OCI-LY1 (cell line): ENCODE measurements around the gene APOA4.
A peak's percentile ranks its signal among the peaks of the same experiment; 100 is the strongest.

Experiments
- H2AFZ ChIP-seq: fragments of 200-600 bp; sonication (generic), shearing (Covaris generic); 2 replicates; pipeline ENCODE4 v1.6.0; 2014; ENCODE audit warnings: antibody characterized with exemption, mild to moderate bottlenecking, low read length
- H3F3A ChIP-seq: fragments of 200-600 bp; sonication (generic), shearing (Covaris generic); 2 replicates; pipeline ENCODE4 v1.6.0; 2014; ENCODE audit warnings: mild to moderate bottlenecking, antibody characterized with exemption, low read length, moderate library complexity; ENCODE audit not compliant: insufficient read depth
- H3K27ac ChIP-seq: fragments of 200-600 bp; sonication (generic); 2 replicates; pipeline ENCODE4 v1.5.1; 2014; ENCODE audit warnings: low read length, mixed run types, mild to moderate bottlenecking, low read depth; ENCODE audit not compliant: poor library complexity, severe bottlenecking
- H3K27me3 ChIP-seq: fragments of 200-600 bp; sonication (generic); 2 replicates; pipeline ENCODE4 v1.6.0; 2014; ENCODE audit warnings: antibody characterized with exemption, mild to moderate bottlenecking, low read length, moderate library complexity; ENCODE audit not compliant: insufficient read depth
- H3K36me3 ChIP-seq: fragments of 200-600 bp; sonication (generic); 2 replicates; pipeline ENCODE4 v1.6.1; 2014; ENCODE audit warnings: mild to moderate bottlenecking, antibody characterized with exemption, low read length, moderate library complexity, mixed read lengths; ENCODE audit not compliant: insufficient read depth
- H3K4me1 ChIP-seq: fragments of 200-600 bp; sonication (generic); 2 replicates; pipeline ENCODE4 v1.5.1; 2014; ENCODE audit warnings: mild to moderate bottlenecking, low read length, moderate library complexity; ENCODE audit not compliant: insufficient read depth, severe bottlenecking
- H3K4me2 ChIP-seq: fragments of 200-600 bp; sonication (generic), shearing (Covaris generic); 2 replicates; pipeline ENCODE4 v1.6.1; 2014; ENCODE audit warnings: low read length
- H3K4me3 ChIP-seq: fragments of 200-600 bp; sonication (generic); 2 replicates; pipeline ENCODE4 v1.5.1; 2014; ENCODE audit warnings: low read length, low read depth, mild to moderate bottlenecking, mixed read lengths; ENCODE audit not compliant: poor library complexity, severe bottlenecking
- H3K79me2 ChIP-seq: fragments of 200-600 bp; shearing (Covaris generic); 2 replicates; pipeline ENCODE4 v1.6.1; 2016; ENCODE audit warnings: mixed run types, low read length, mixed read lengths; ENCODE audit not compliant: insufficient read depth
- H3K9ac ChIP-seq: fragments of 200-600 bp; sonication (generic), shearing (Covaris generic); 2 replicates; pipeline ENCODE4 v1.6.1; 2014; ENCODE audit warnings: mild to moderate bottlenecking, low read length, mixed read lengths
- H3K9me2 ChIP-seq: fragments of 200-600 bp; sonication (generic), shearing (Covaris generic); 2 replicates; pipeline ENCODE4 v1.6.1; 2014; ENCODE audit warnings: low read depth, mild to moderate bottlenecking, low read length, mixed read lengths
- H3K9me3 ChIP-seq: fragments of 200-600 bp; shearing (Covaris generic); 2 replicates; pipeline ENCODE4 v1.6.1; 2014; ENCODE audit warnings: low read length, mixed read lengths
- H4K20me1 ChIP-seq: fragments of 200-600 bp; sonication (generic), shearing (Covaris generic); 2 replicates; pipeline ENCODE4 v1.6.0; 2016; ENCODE audit warnings: mild to moderate bottlenecking, low read length; ENCODE audit not compliant: insufficient read depth
- EZH2 ChIP-seq: fragments of 200-600 bp; sonication (generic), shearing (Covaris generic); IDR thresholded peaks from 2 replicates; pipeline ENCODE4 v1.8.0; 2017; ENCODE audit warnings: borderline replicate concordance, mixed run types, mild to moderate bottlenecking, antibody characterized with exemption, low read length, moderate library complexity, mixed read lengths
- TF ChIP-seq, protein P1 (sequence below): fragments of 200-600 bp; sonication (generic), shearing (Covaris generic); IDR thresholded peaks from 2 replicates; pipeline ENCODE4 v1.5.1; 2017; ENCODE audit warnings: mild to moderate bottlenecking, antibody characterized with exemption, low read length, moderate library complexity, mixed read lengths

APOA4 gene

DNA sequence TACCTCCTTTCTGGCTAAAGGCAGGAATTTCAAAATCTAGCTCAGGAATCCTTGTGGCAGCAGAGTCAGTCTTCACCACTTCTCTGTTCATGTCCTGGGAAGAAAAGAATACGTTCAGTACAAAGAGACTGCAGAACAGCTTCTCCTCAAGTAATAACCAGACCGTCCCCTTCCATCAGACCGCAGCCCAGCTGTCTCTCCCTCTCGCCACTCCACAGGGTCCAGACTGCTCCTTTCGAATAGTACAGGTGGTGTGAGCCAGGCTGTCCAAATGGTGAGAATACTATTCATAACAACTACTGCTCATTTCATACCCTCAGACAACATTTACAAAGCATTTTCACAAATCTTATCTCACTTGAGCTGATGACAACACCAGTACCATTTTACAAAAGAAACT, 36.1 kb downstream of the APOA4 start:
- Histone ChIP-seq H3K4me3 (peak overlapping the region; percentile 89), H3K36me3 (peaks cover 47% of the 10 kb centered on the region), H3K4me2 (peak overlapping the region; percentile 98), H2AFZ (no peak overlapping the region), H3K79me2 (peaks cover 10% of the 10 kb centered on the region; the same call in 1 of the 2 replicates), H3K27me3 (no peaks in the 10 kb centered on the region), H3K9me2 (no peaks in the 10 kb centered on the region), H3K9me3 (no peaks in the 10 kb centered on the region), H4K20me1 (no peaks in the 10 kb centered on the region), H3K4me1 (peaks cover 27% of the 10 kb centered on the region), H3K27ac (no peak overlapping the region), H3K9ac (peak overlapping the region; percentile 84), H3F3A (no peaks in the 10 kb centered on the region)
- TF ChIP-seq EZH2, result no peak
- TF ChIP-seq, protein P1, sequence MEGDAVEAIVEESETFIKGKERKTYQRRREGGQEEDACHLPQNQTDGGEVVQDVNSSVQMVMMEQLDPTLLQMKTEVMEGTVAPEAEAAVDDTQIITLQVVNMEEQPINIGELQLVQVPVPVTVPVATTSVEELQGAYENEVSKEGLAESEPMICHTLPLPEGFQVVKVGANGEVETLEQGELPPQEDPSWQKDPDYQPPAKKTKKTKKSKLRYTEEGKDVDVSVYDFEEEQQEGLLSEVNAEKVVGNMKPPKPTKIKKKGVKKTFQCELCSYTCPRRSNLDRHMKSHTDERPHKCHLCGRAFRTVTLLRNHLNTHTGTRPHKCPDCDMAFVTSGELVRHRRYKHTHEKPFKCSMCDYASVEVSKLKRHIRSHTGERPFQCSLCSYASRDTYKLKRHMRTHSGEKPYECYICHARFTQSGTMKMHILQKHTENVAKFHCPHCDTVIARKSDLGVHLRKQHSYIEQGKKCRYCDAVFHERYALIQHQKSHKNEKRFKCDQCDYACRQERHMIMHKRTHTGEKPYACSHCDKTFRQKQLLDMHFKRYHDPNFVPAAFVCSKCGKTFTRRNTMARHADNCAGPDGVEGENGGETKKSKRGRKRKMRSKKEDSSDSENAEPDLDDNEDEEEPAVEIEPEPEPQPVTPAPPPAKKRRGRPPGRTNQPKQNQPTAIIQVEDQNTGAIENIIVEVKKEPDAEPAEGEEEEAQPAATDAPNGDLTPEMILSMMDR, result no peak

DNA sequence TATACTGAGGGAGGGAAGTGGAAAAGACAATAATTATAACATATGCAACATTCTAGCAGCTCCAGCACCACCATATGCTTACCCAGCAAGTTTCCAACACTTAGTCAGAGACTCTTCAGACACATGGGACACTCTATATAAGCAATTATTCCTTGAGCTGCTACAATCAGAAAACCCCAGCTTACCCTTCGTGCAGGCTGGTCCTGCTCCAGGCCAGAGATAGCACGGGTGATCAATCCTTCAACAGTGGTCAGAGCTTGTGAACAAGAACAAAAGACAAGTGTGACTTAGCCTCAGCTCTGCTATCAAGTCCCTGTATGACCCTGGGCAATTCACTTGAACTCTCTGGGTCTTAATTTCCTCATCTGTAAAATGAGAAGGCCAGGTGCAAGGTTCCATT, 36.8 kb downstream of the APOA4 start:
- no peak for TF ChIP-seq EZH2
- TF ChIP-seq, protein P1, result no peak
- H3K4me3 ChIP-seq, result peak overlapping the region; percentile 89

DNA sequence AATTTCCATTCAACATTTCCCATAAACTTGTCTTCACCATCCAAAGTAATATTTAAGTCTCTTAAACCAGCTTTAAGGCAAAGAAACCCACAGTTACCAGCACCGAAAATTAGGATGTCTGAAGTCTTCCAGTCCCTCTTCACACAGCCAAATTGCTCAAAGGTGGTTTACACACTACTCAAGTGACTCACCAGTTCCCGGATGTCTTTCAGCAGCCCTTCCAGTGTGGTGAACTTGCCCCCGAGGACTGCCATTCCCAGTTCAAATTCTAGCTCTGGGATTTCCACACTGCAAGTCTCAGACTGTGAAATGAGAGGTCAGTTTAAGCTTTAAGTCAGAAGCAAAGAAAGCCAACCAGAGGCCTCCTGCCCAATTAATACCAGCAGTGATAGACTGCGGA, 40.4 kb downstream of the APOA4 start:
- Histone ChIP-seq H3K4me1 (peaks cover 10% of the 10 kb centered on the region), H3F3A (no peaks in the 10 kb centered on the region), H3K36me3 (peaks cover 85% of the 10 kb centered on the region), H4K20me1 (no peaks in the 10 kb centered on the region), H3K4me3 (no peak overlapping the region), H3K9ac (no peak overlapping the region), H3K9me3 (no peaks in the 10 kb centered on the region), H3K79me2 (peaks cover 10% of the 10 kb centered on the region; the same call in 1 of the 2 replicates), H3K4me2 (no peak overlapping the region), H3K9me2 (no peaks in the 10 kb centered on the region), H3K27me3 (no peaks in the 10 kb centered on the region), H2AFZ (no peak overlapping the region), H3K27ac (no peak overlapping the region)
- TF ChIP-seq EZH2, result no peak
- TF ChIP-seq, protein P1, result no peak

More for the DNA sequence above, 36.8 kb downstream of the APOA4 start:
- Histone ChIP-seq H3K9me2 (no peaks in the 10 kb centered on the region), H3F3A (no peaks in the 10 kb centered on the region), H2AFZ (no peak overlapping the region), H3K4me1 (peaks cover 20% of the 10 kb centered on the region), H4K20me1 (no peaks in the 10 kb centered on the region), H3K9ac (no peak overlapping the region; the same call in 1 of the 2 replicates), H3K4me2 (peak overlapping the region; percentile 98), H3K27me3 (no peaks in the 10 kb centered on the region), H3K27ac (no peak overlapping the region), H3K9me3 (no peaks in the 10 kb centered on the region), H3K36me3 (peaks cover 54% of the 10 kb centered on the region), H3K79me2 (peaks cover 10% of the 10 kb centered on the region; the same call in 1 of the 2 replicates)
